Ovary (tissue), 9 donors: ENCODE data around the gene ARSI. TPM values are rescaled to one million over a fixed set of nuclear protein-coding genes. Genes with fewer than 3 reads are reported as not detected.

Experiments used
- DNase-seq, 5 donors: peaks; one replicate each; pipeline ENCODE4 v3.0.0-alpha.2; 2019 to 2020
- H3K27ac ChIP-seq, 2 donors: fragments of 200-600 bp; one replicate each; pipeline versions ENCODE4 v1.5.1 to v1.8.0; 2019 to 2022
- H3K27me3 ChIP-seq: fragments of 200-600 bp; one replicate; pipeline ENCODE4 v1.8.0; 2022
- H3K36me3 ChIP-seq: fragments of 200-600 bp; sonication (generic); one replicate; pipeline ENCODE4 v1.5.1; 2019
- H3K4me1 ChIP-seq: one replicate; pipeline ENCODE4 v1.8.1; 2013; ENCODE audit warnings: mild to moderate bottlenecking, moderate library complexity; ENCODE audit not compliant: insufficient read depth
- H3K4me3 ChIP-seq: fragments of 200-600 bp; sonication (generic); one replicate; pipeline ENCODE4 v1.5.1; 2017
- H3K9me3 ChIP-seq, 2 donors: fragments of 200-600 bp in 1 of 2; sonication (generic) in 1 of 2; one replicate each; pipeline versions ENCODE4 v1.5.1 to v1.8.1; 2013 to 2019; ENCODE audit warnings: mild to moderate bottlenecking in 1 of 2, moderate library complexity in 1 of 2
- EP300 ChIP-seq: sonication (generic); formaldehyde crosslinking; IDR thresholded peaks from one replicate; pipeline ENCODE4 v1.6.1; 2017; ENCODE audit warnings: antibody characterized with exemption
- POLR2A ChIP-seq: fragments of 450-650 bp; IDR thresholded peaks from one replicate; pipeline ENCODE4 v1.6.1; 2017; ENCODE audit warnings: antibody characterized with exemption, mild to moderate bottlenecking, moderate library complexity
- WGBS, 3 donors: extraction: QIAGEN DNeasy Blood & Tissue Kit in 1 of 3; methylation state at CpG; one replicate each; pipeline versions ENCODE4 v1.1.5 to v1.1.7; 2013 to 2017; 5-methylcytosine and 5-hydroxymethylcytosine counted together
- intact Hi-C, 4 donors: fragments of 100-400 bp; cut with DNase I; formaldehyde crosslinking; loops; one replicate each; pipeline versions ENCODE4 v1.11.0 to v1.15.1; 2022 to 2023
- polyA plus RNA-seq, 2 donors: library from polyadenylated mRNA; stranded (reverse); fragments of 200-250 nt in 1 of 2; fragments of 350-450 nt in 1 of 2; fragmentation: Illumina TruSeq in 1 of 2; extraction: RNeasy Lipid Tissue Mini Kit (QIAGEN cat#74804) in 1 of 2; gene quantifications; one replicate each; pipeline ENCODE4 v1.2.3, GENCODE V29; 2013 to 2014
- total RNA-seq, 7 donors: library from RNA; depleted of rRNA in 2 of 7; stranded (reverse); fragments of >200 nt in 2 of 7; fragmentation: NEBNext Ultra II Directional in 3 of 7; extraction: Animal tissue kit (Norgen Biotek cat#: 25700) in 3 of 7; gene quantifications; one replicate each; pipeline versions ENCODE4 v1.1.0 to v1.2.4, GENCODE V29; 2016 to 2023
- TF ChIP-seq, protein P1 (sequence below), 3 donors: fragments of 450-650 bp in 2 of 3; fragments of 200-600 bp in 1 of 3; IDR thresholded peaks; one replicate each; pipeline versions ENCODE4 v1.5.1 to v1.8.0; 2016 to 2022; ENCODE audit warnings: antibody characterized with exemption in 3 of 3, mild to moderate bottlenecking in 1 of 3
- donor health status: DM: no; HTN: no; CAD: no; lungs with moderate emphysema.
- donor health status: DM: no; HTN: no; CAD: no.
- donor health status: Bipolar disorder and iron deficiency.
- donor health status: DM: yes; HTN: yes; CAD: no.
- donor health status: DM: no; HTN: no; CAD: no.
- donor health status: DM: yes; HTN: yes; CAD: no.

The ARSI gene
- total and polyA plus RNA-seq, 9 donors = 0.15 to 1.4 (median 0.63) TPM

DNA sequence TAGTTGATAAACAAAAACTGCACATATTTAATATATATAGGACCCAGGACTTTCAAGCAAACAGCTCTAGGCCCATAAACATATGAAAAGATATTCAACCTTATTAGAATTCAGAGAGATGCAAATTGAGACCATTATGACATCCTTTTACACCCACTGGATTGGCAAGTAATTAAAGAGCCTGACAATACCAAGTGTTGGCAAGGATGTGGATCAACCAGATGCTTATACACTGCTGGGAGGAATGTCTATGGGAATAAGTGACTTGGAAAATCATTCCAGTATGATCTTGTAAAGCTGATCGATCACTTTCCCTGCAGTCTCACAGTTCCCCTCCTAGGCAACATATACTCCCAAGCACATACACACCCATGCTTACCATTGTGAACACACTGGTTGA, 39.3 kb upstream of the ARSI start:
- 93 to 97% (median 96%) methylated on average over 1 of the region's 1 CpG for WGBS, 3 donors
- H3K36me3 ChIP-seq = no peaks in the 10 kb centered on the region
- H3K27ac ChIP-seq = no peak overlapping the region
- H3K4me1 ChIP-seq = no peaks in the 10 kb centered on the region
- H3K27me3 ChIP-seq = no peaks in the 10 kb centered on the region
- DNase-seq = no peak
- H3K4me3 ChIP-seq = no peak overlapping the region
- H3K9me3 ChIP-seq = no peaks in the 10 kb centered on the region
- intact Hi-C loops = loop anchor here in 1 of 4 donors (10.0 kb wide), 1 partner anchor 117 kb away; no protein-coding TSS in a partner anchor
- TF ChIP-seq POLR2A = no peak
- no peak for TF ChIP-seq EP300
- TF ChIP-seq, protein P1, sequence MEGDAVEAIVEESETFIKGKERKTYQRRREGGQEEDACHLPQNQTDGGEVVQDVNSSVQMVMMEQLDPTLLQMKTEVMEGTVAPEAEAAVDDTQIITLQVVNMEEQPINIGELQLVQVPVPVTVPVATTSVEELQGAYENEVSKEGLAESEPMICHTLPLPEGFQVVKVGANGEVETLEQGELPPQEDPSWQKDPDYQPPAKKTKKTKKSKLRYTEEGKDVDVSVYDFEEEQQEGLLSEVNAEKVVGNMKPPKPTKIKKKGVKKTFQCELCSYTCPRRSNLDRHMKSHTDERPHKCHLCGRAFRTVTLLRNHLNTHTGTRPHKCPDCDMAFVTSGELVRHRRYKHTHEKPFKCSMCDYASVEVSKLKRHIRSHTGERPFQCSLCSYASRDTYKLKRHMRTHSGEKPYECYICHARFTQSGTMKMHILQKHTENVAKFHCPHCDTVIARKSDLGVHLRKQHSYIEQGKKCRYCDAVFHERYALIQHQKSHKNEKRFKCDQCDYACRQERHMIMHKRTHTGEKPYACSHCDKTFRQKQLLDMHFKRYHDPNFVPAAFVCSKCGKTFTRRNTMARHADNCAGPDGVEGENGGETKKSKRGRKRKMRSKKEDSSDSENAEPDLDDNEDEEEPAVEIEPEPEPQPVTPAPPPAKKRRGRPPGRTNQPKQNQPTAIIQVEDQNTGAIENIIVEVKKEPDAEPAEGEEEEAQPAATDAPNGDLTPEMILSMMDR (IDR thresholded peaks at IDR 0.05) = no peak

GRCh38 chr5:150341331-150341730, 38.6 kb upstream of the ARSI start:
- H3K36me3 ChIP-seq = no peaks in the 10 kb centered on the region
- H3K27ac ChIP-seq = no peak overlapping the region
- intact Hi-C loops = loop anchor here in 1 of 4 donors (10.0 kb wide), 1 partner anchor 117 kb away; no protein-coding TSS in a partner anchor
- TF ChIP-seq POLR2A (no peak), EP300 (no peak)
- TF ChIP-seq, protein P1 (IDR thresholded peaks at IDR 0.05) = no peak
- H3K4me3 ChIP-seq = no peak overlapping the region
- no peaks in the 10 kb centered on the region for H3K4me1 ChIP-seq
- WGBS, 3 donors = 81 to 89% (median 87%) methylated on average over 4 of the region's 4 CpGs
- DNase-seq = no peak
- no peaks in the 10 kb centered on the region for H3K9me3 ChIP-seq
- H3K27me3 ChIP-seq = no peaks in the 10 kb centered on the region

DNA sequence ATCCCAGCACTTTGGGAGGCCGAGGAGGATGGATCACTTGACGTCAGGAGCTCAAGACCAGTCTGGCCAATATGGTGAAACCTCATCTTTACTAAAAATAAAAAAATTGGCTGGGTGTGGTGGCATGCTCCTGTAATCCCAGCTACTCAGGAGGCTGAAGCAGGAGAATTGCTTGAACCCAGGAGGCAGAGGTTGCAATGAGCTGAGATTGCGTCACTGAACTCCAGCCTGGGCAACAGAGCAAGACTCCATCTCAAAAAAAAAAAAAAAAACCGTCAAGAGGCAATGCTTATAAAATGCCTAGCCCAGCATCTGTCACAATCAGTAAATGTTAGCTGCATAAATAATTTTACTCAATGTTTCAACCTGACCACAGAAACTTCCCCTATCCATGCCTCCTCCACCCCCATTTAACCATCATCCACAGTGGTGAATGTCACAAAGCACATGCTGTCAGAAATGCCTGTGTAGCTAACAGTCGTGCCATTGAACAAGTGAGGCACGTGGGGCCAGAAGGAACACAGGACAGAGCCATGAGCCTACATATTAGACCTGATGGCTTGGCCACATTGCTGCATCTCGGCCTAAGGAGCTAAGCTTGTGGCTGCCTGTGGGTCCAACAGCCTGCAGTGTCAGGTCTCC, 38.0 kb upstream of the ARSI start:
- Histone ChIP-seq H3K9me3 (no peaks in the 10 kb centered on the region), H3K27me3 (no peaks in the 10 kb centered on the region), H3K4me1 (no peaks in the 10 kb centered on the region), H3K27ac (no peak overlapping the region), H3K36me3 (no peaks in the 10 kb centered on the region), H3K4me3 (no peak overlapping the region)
- intact Hi-C loops = loop anchor here in 1 of 4 donors (10.0 kb wide), 1 partner anchor 116 kb away; no protein-coding TSS in a partner anchor
- no peak for DNase-seq
- TF ChIP-seq, protein P1 (IDR thresholded peaks at IDR 0.05) = no peak
- TF ChIP-seq POLR2A (no peak), EP300 (no peak)
- 85 to 91% (median 88%) methylated on average over 7 of the region's 7 CpGs for WGBS, 3 donors

DNA sequence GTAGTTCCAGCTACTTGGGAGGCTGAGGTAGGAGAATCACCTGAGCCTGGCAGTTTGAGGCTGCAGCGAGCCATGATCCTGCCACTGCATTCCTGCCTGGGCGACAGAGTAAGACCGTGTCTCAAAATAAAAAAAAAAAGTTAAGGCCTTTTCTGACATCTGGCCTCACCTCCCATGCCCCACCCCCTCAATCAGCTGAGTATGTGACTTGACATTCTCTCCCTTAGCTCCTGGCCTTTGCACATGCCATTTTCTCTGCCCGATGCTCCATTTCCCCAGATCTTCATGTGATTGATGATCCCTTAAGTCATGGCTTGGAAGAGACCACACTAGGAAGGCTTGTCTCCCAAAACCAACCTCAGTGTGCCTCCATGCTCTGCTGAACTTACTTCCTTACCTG, 37.1 kb upstream of the ARSI start:
- no peaks in the 10 kb centered on the region for H3K4me1 ChIP-seq
- no peak overlapping the region for H3K4me3 ChIP-seq
- H3K27me3 ChIP-seq = no peaks in the 10 kb centered on the region
- intact Hi-C loops = loop anchor here in 1 of 4 donors (10.0 kb wide), 1 partner anchor 115 kb away; no protein-coding TSS in a partner anchor
- TF ChIP-seq POLR2A (no peak), EP300 (no peak)
- TF ChIP-seq, protein P1 (IDR thresholded peaks at IDR 0.05) = no peak
- DNase-seq = no peak
- 94 to 95% (median 94%) methylated on average over 4 of the region's 4 CpGs for WGBS, 3 donors
- no peaks in the 10 kb centered on the region for H3K36me3 ChIP-seq
- H3K9me3 ChIP-seq = no peaks in the 10 kb centered on the region
- no peak overlapping the region for H3K27ac ChIP-seq
